GM12878 (cell line): ENCODE data around the gene WDR91. TPM values are rescaled to one million over a fixed set of nuclear protein-coding genes. Genes with fewer than 3 reads are reported as not detected.

Experiments used
- ATAC-seq: fragments of 200-7000 bp; cut with Tn5 transposase; 3 replicates; pipeline ENCODE4 v1.9.1; 2020; ENCODE audit warnings: mild to moderate bottlenecking, moderate library complexity
- BruUV-seq: library from RNA; stranded (reverse); fragments of 400-500 nt; replicated peaks from 2 replicates; lab custom pipeline; 2021; lab: Mats Ljungman, UMichigan
- CTCF ChIA-PET: fragments of 300-600 bp; sonication (Branson Sonifier 250); formaldehyde crosslinking; extraction: SDS; loops from one replicate; lab custom pipeline; 2021; ENCODE audit warnings: inconsistent platforms; lab: Yijun Ruan, JAX
- POLR2A ChIA-PET: fragments of 350-600 bp; formaldehyde crosslinking; extraction: SDS; loops from one replicate; lab custom pipeline; 2021; ENCODE audit warnings: inconsistent platforms; lab: Charles Lee
- RAD21 ChIA-PET: fragments of 300-600 bp; sonication (Branson Sonifier 250); formaldehyde crosslinking; loops from one replicate; lab custom pipeline; 2023; ENCODE audit warnings: antibody characterized with exemption; ENCODE audit not compliant: unreplicated experiment; lab: Charles Lee
- SMC1A ChIA-PET: fragments of 300-600 bp; sonication (Branson Sonifier 250); formaldehyde crosslinking; loops from one replicate; lab custom pipeline; 2023; ENCODE audit not compliant: unreplicated experiment, uncharacterized antibody; lab: Charles Lee
- DNase-seq: peaks from one replicate; pipeline ENCODE4 v3.0.0-alpha.2; 2011; ENCODE audit warnings: low read depth, low spot score
- FAIRE-seq: peaks from 3 replicates; lab custom pipeline; 2011; peaks lifted over from hg19 to GRCh38; lab: Jason Lieb, UNC
- H2AFZ ChIP-seq: 2 replicates; pipeline ENCODE4 v1.6.0; 2011; ENCODE audit warnings: low read depth, low read length, control low read depth; ENCODE audit not compliant: control insufficient read depth
- H3K27ac ChIP-seq: 2 replicates; pipeline ENCODE4 v1.5.1; 2011; ENCODE audit warnings: control low read depth; ENCODE audit not compliant: control insufficient read depth, insufficient read depth
- H3K27me3 ChIP-seq, 2 experiments: replicated peaks in 1 of 2; 2 replicates each; pipeline versions ENCODE4 v1.6.0 to v1.6.1; 2011; ENCODE audit warnings: low read length in 1 of 2; ENCODE audit not compliant: control insufficient read depth in 2 of 2, insufficient read depth in 2 of 2
- H3K36me3 ChIP-seq, 2 experiments: 2 replicates each; pipeline ENCODE4 v1.5.1; 2011; ENCODE audit warnings: low read length in 1 of 2; ENCODE audit not compliant: control insufficient read depth in 2 of 2, insufficient read depth in 2 of 2
- H3K4me1 ChIP-seq: 2 replicates; pipeline ENCODE4 v1.6.1; 2011; ENCODE audit warnings: mild to moderate bottlenecking, low read length, moderate library complexity, mixed read lengths; ENCODE audit not compliant: control insufficient read depth, insufficient read depth
- H3K4me2 ChIP-seq: 2 replicates; pipeline ENCODE4 v1.6.0; 2011; ENCODE audit warnings: control low read depth; ENCODE audit not compliant: control insufficient read depth, insufficient read depth
- H3K4me3 ChIP-seq: fragments of 200-600 bp; sonication (generic); 2 replicates; pipeline ENCODE4 v1.5.1; 2016
- H3K79me2 ChIP-seq: 2 replicates; pipeline ENCODE4 v1.6.0; 2011; ENCODE audit warnings: low read length; ENCODE audit not compliant: control insufficient read depth, insufficient read depth
- H3K9ac ChIP-seq: 2 replicates; pipeline ENCODE4 v1.8.0; 2011; ENCODE audit warnings: low read length, control low read depth, mixed read lengths; ENCODE audit not compliant: control insufficient read depth, insufficient read depth
- H3K9me3 ChIP-seq: replicated peaks from 3 replicates; pipeline ENCODE4 v1.5.1; 2011; ENCODE audit warnings: mild to moderate bottlenecking, low read length; ENCODE audit not compliant: control insufficient read depth, insufficient read depth
- H4K20me1 ChIP-seq: 2 replicates; pipeline ENCODE4 v1.6.0; 2011; ENCODE audit not compliant: control insufficient read depth, insufficient read depth
- CBX3 ChIP-seq: fragments of 200-600 bp; sonication (generic); IDR thresholded peaks from 2 replicates; pipeline ENCODE4 v1.6.1; 2016; ENCODE audit warnings: low read depth, borderline replicate concordance
- EGR1 ChIP-seq, 2 experiments: IDR thresholded peaks; 1 replicate in 1 of 2; 2 replicates in 1 of 2; pipeline ENCODE4 v1.6.1; 2011 to 2012; ENCODE audit warnings: low read depth in 2 of 2, low read length in 2 of 2, borderline replicate concordance in 1 of 2, mild to moderate bottlenecking in 1 of 2, moderate library complexity in 1 of 2
- NBN ChIP-seq: fragments of 450-650 bp; IDR thresholded peaks from 2 replicates; pipeline ENCODE4 v1.6.1; 2016
- POLR2A ChIP-seq: IDR thresholded peaks from 2 replicates; pipeline ENCODE4 v1.6.1; 2011; ENCODE audit warnings: low read depth, mild to moderate bottlenecking, low read length
- SREBF1 ChIP-seq: IDR thresholded peaks from 2 replicates; pipeline ENCODE4 v1.6.1; 2012; ENCODE audit warnings: mild to moderate bottlenecking, low read length
- WGBS: methylation state at CpG from one replicate; pipeline ENCODE4 v1.1.6; 2016; ENCODE audit warnings: low lambda C conversion rate; ENCODE audit not compliant: insufficient replicate concordance, insufficient coverage; ENCODE audit errors: missing lambda C conversion rate; 5-methylcytosine and 5-hydroxymethylcytosine counted together
- in situ Hi-C: fragments of 300-500 bp; cut with MboI; formaldehyde crosslinking; loops from 9 replicates; pipeline ENCODE4 v1.14.3; 2018; ENCODE audit warnings: mixed read lengths
- intact Hi-C: fragments of 100-400 bp; cut with micrococcal nuclease; formaldehyde crosslinking; loops from one replicate; pipeline ENCODE4 v1.14.2; 2022; ENCODE audit not compliant: unreplicated experiment
- polyA plus RNA-seq, 11 experiments: library from polyadenylated mRNA; depleted of rRNA in 4 of 11; unstranded in 6 of 11; stranded (reverse) in 5 of 11; fragments of >200 nt; fragmentation: Nextera tagmentation in 4 of 11; fragmentation: Illumina TruSeq in 1 of 11; extraction: Ambion mirVana in 4 of 11; extraction: Trizol in 1 of 11; gene quantifications; 1 replicate in 1 of 11; 2 replicates in 10 of 11; pipeline versions ENCODE4 v1.2.1 to v1.2.3, GENCODE V29; 2011 to 2016; ENCODE audit warnings: inconsistent platforms in 2 of 11, missing spikeins in 2 of 11, low read depth in 1 of 11
- total RNA-seq, 4 experiments: library from RNA; depleted of rRNA in 3 of 4; stranded (reverse); fragments of >200 nt in 3 of 4; fragmentation: Illumina TruSeq in 1 of 4; extraction: Trizol in 1 of 4; gene quantifications; 2 replicates each; pipeline versions ENCODE4 v1.2.1 to v1.2.3, GENCODE V29; 2013 to 2021
- TF ChIP-seq, protein P1 (sequence below): IDR thresholded peaks from 2 replicates; pipeline ENCODE4 v1.6.1; 2011; ENCODE audit warnings: low read depth, mild to moderate bottlenecking, low read length, moderate library complexity, borderline replicate concordance; ENCODE audit errors: extremely low read depth
- TF ChIP-seq, protein P2 (sequence below): fragments of 450-650 bp; IDR thresholded peaks from 2 replicates; pipeline ENCODE4 v1.6.1; 2016; ENCODE audit warnings: mild to moderate bottlenecking
- TF ChIP-seq, protein P3 (sequence below): IDR thresholded peaks from 2 replicates; pipeline ENCODE4 v1.6.1; 2011; ENCODE audit warnings: borderline replicate concordance, low read depth, mild to moderate bottlenecking, moderate library complexity, mixed read lengths, low read length; ENCODE audit not compliant: insufficient read depth; ENCODE audit errors: extremely low read length

WDR91 gene
- total and polyA plus RNA-seq, 10 of the 15 experiments (the other 5 are each of a cell fraction or from before 2014, with no cell fraction given), result 7.6 to 83.3 (median 16.5) TPM

DNA sequence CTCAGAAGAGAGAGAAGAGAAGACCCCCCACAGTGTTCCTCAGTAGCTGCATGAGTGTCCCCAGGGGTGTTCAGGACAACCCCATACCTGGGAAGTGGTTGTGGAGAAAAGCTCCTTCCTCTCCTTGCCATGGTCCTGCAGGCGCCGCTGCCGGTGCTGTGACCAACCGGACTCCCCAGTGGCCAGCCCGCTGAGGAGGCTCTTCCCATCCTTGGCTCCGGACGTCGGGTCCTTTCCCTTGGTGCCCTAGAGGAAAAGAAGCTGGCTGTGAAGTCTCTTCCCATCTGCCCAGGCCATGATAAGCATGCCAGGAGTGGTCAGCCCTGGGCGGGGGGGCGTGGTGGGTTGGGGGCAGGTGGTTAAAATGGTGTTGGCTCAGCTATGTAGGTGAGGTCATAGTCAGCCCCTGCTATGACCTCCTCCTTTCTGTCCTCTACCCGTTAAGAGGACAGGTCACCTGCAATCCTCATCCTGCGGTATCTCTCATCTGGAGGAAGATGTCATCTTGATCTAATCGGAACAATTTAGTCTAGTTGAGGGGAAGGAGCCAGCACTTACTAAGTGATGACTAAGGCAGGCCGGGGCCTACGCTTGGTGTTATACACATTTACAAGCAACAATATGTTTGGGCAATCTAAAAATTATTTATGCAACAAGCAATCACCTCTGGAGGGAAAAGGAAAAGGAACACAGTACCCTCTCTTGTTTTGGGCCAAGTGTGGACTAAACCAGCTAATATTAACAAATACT, 13.2 kb downstream of the WDR91 start:
- H3K4me3 ChIP-seq, result no peak overlapping the region
- H3K79me2 ChIP-seq, result peaks cover 18% of the 10 kb centered on the region
- ChIA-PET CTCF (interaction anchor here (2.0 to 2.2 kb wide), 2 partner anchors 9 to 10 kb away, joined by 5 to 8 read pairs; no protein-coding TSS in a partner anchor), POLR2A (interaction anchor here (0.8 to 2.2 kb wide), 4 partner anchors 10 to 29 kb away, joined by 3 to 23 read pairs (median 5); no protein-coding TSS in a partner anchor), RAD21 (interaction anchor here (3.8 kb wide), 1 partner anchor 10 kb away, joined by 28 read pairs; no protein-coding TSS in a partner anchor), SMC1A (interaction anchor here (0.7 to 4.0 kb wide), 8 partner anchors 8 to 76 kb away, joined by 3 to 29 read pairs (median 5); no protein-coding TSS in a partner anchor)
- TF ChIP-seq NBN (no peak), EGR1 (IDR thresholded peaks at IDR 0.05; ENCODE audit: borderline replicate concordance in 1 of 2, low read depth in 2 of 2, low read length in 2 of 2) (no peak), POLR2A (no peak), SREBF1 (no peak), CBX3 (no peak)
- TF ChIP-seq, protein P1, sequence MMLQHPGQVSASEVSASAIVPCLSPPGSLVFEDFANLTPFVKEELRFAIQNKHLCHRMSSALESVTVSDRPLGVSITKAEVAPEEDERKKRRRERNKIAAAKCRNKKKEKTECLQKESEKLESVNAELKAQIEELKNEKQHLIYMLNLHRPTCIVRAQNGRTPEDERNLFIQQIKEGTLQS, result no peak
- TF ChIP-seq, protein P2, sequence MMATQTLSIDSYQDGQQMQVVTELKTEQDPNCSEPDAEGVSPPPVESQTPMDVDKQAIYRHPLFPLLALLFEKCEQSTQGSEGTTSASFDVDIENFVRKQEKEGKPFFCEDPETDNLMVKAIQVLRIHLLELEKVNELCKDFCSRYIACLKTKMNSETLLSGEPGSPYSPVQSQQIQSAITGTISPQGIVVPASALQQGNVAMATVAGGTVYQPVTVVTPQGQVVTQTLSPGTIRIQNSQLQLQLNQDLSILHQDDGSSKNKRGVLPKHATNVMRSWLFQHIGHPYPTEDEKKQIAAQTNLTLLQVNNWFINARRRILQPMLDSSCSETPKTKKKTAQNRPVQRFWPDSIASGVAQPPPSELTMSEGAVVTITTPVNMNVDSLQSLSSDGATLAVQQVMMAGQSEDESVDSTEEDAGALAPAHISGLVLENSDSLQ, result no peak
- TF ChIP-seq, protein P3, sequence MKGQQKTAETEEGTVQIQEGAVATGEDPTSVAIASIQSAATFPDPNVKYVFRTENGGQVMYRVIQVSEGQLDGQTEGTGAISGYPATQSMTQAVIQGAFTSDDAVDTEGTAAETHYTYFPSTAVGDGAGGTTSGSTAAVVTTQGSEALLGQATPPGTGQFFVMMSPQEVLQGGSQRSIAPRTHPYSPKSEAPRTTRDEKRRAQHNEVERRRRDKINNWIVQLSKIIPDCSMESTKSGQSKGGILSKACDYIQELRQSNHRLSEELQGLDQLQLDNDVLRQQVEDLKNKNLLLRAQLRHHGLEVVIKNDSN, result no peak
- BruUV-seq, result no TSS peak
- H3K36me3 ChIP-seq, result peaks cover 24 to 54% of the 10 kb centered on the region in 2 experiments
- peaks cover 7% of the 10 kb centered on the region for H3K4me1 ChIP-seq
- no peaks in the 10 kb centered on the region for H3K9me3 ChIP-seq
- H3K27me3 ChIP-seq, result no peaks in the 10 kb centered on the region
- no peak overlapping the region for H3K9ac ChIP-seq
- no peak overlapping the region for H3K27ac ChIP-seq
- FAIRE-seq (no peak), ATAC-seq (no peak; the same call in 2 of the 3 replicates), DNase-seq (no peak)
- 98% methylated on average over 13 of the region's 15 CpGs for WGBS
- no peak overlapping the region for H2AFZ ChIP-seq
- intact Hi-C loops, result no loop called here
- no peaks in the 10 kb centered on the region for H4K20me1 ChIP-seq
- in situ Hi-C loops, result no loop called here
- no peak overlapping the region for H3K4me2 ChIP-seq
